ENCODE measurements around the gene ARHGAP31. TPM values are rescaled to one million over a fixed set of nuclear protein-coding genes. Genes with fewer than 3 reads are reported as not detected.
"Not testable (repeated sequence)": the region's sequence is repeated elsewhere in the genome, so short reads cannot be mapped to it uniquely, and the experiment has no call there.

ARHGAP31 gene
- total and polyA plus RNA-seq, 5 donors: 14.6 to 52.3 (median 45.1) TPM

- DNase-seq (no peak), ATAC-seq (no peak)
- intact Hi-C loops (cut with DNase I): no loop called here
- 92% methylated on average over 2 of the region's 2 CpGs for WGBS
- no peaks in the 10 kb centered on the region for H3K9me3 ChIP-seq (ENCODE audit: control insufficient read depth, low read length)
- H3K4me1 ChIP-seq (ENCODE audit: control insufficient read depth, insufficient read depth, low read length): peaks cover 15% of the 10 kb centered on the region
- H3K4me3 ChIP-seq (ENCODE audit: low read length): no peak overlapping the region
- H3K27ac ChIP-seq (ENCODE audit: low read length): no peak overlapping the region
- no peaks in the 10 kb centered on the region for H3K27me3 ChIP-seq (ENCODE audit: control insufficient read depth, insufficient read depth)
Observed at GRCh38 chr3:119362010-119362409, 67.8 kb downstream of the ARHGAP31 start.

DNA sequence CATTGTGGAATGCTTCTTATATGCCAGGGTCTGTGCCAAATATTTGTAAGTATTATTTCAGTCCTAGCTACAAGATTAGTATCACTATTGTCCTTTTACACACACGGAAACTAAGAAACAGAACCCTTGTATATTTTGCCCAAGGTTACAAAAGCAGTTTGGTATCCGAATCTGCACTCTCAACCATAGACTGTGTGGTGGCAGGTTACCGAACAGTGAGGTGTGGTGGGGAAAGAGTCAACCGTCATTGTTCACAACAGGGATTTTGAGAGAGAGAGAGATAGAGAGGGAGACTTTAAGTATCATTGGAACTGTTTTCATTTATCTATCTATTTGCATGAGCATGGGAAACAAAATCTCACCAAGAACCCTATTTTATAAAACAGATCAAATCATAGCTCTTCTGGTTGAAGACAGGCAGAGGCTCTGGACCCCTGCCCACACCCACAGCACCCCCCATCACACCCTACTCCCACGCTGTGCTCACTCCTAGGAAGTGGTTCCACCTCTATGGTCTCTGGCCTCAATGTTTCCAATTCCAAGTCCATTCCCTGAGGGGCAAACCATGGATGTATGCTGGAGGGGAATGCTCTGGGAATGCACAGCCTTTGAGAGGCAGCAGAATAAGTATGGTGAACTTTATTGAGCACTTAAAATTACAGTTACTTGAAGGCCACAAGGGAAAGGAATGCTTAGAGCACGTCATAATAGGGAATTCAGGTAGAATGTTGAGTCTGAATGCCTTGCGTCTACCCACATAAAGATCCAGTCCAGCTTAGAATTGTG lies 69.0 kb downstream of the ARHGAP31 start:
- H3K9me3 ChIP-seq (ENCODE audit: control insufficient read depth, low read length): no peaks in the 10 kb centered on the region
- intact Hi-C loops (cut with DNase I): no loop called here
- no peak for DNase-seq
- no peak overlapping the region for H3K4me3 ChIP-seq (ENCODE audit: low read length)
- peaks cover 13% of the 10 kb centered on the region for H3K4me1 ChIP-seq (ENCODE audit: control insufficient read depth, insufficient read depth, low read length)
- no peaks in the 10 kb centered on the region for H3K27me3 ChIP-seq (ENCODE audit: control insufficient read depth, insufficient read depth)
- H3K27ac ChIP-seq (ENCODE audit: low read length): no peak overlapping the region
- 86% methylated on average over 7 of the region's 7 CpGs for WGBS
- ATAC-seq: no peak

DNA sequence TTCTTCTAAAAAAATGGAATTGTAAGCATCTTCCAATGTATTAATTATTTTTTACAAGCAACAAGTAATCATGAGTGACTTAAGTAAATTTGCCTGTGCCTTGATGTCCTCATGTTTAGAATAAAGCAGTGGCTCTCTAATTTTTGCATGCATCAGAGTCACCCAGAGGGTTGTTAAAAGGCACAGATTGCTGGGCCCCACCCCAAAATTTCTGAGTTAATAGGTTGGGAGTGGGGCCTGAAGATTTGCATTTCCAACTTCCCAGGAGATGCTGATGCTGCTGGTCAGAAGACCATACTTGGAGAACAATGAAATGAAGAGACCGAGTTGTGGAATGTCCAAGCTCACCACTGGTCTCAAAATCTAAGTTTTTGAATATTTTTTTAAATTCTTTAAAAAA lies 70.2 kb downstream of the ARHGAP31 start:
- 91% methylated on average over 1 of the region's 1 CpG for WGBS
- no peak overlapping the region for H3K27ac ChIP-seq (ENCODE audit: low read length)
- no peaks in the 10 kb centered on the region for H3K27me3 ChIP-seq (ENCODE audit: control insufficient read depth, insufficient read depth)
- intact Hi-C loops (cut with DNase I): no loop called here
- no peak for DNase-seq
- no peaks in the 10 kb centered on the region for H3K9me3 ChIP-seq (ENCODE audit: control insufficient read depth, low read length)
- no peak overlapping the region for H3K4me3 ChIP-seq (ENCODE audit: low read length)
- ATAC-seq: no peak
- peaks cover 13% of the 10 kb centered on the region for H3K4me1 ChIP-seq (ENCODE audit: control insufficient read depth, insufficient read depth, low read length)

- H3K27me3 ChIP-seq (ENCODE audit: control insufficient read depth, insufficient read depth): no peaks in the 10 kb centered on the region
- DNase-seq (no peak), ATAC-seq (peak in 1 of 2 donors; percentile 13)
- H3K27ac ChIP-seq (ENCODE audit: low read length): no peak overlapping the region
- no peaks in the 10 kb centered on the region for H3K9me3 ChIP-seq (ENCODE audit: control insufficient read depth, low read length)
- H3K4me3 ChIP-seq (ENCODE audit: low read length): no peak overlapping the region
- intact Hi-C loops (cut with DNase I): no loop called here
- WGBS: 39% methylated on average over 3 of the region's 3 CpGs
- peaks cover 6% of the 10 kb centered on the region for H3K4me1 ChIP-seq (ENCODE audit: control insufficient read depth, insufficient read depth, low read length)
Observed at GRCh38 chr3:119365418-119365817, 71.2 kb downstream of the ARHGAP31 start.

- no peak for ATAC-seq
- H3K4me3 ChIP-seq (ENCODE audit: low read length): no peak overlapping the region
- 96% methylated on average over 2 of the region's 2 CpGs for WGBS
- peaks cover 2% of the 10 kb centered on the region for H3K4me1 ChIP-seq (ENCODE audit: control insufficient read depth, insufficient read depth, low read length)
- intact Hi-C loops (cut with DNase I): no loop called here
- H3K27ac ChIP-seq (ENCODE audit: low read length): no peak overlapping the region
- no peaks in the 10 kb centered on the region for H3K27me3 ChIP-seq (ENCODE audit: control insufficient read depth, insufficient read depth)
- H3K9me3 ChIP-seq (ENCODE audit: control insufficient read depth, low read length): no peaks in the 10 kb centered on the region
- DNase-seq: no peak
Observed at GRCh38 chr3:119367000-119367399, 72.8 kb downstream of the ARHGAP31 start.

DNA sequence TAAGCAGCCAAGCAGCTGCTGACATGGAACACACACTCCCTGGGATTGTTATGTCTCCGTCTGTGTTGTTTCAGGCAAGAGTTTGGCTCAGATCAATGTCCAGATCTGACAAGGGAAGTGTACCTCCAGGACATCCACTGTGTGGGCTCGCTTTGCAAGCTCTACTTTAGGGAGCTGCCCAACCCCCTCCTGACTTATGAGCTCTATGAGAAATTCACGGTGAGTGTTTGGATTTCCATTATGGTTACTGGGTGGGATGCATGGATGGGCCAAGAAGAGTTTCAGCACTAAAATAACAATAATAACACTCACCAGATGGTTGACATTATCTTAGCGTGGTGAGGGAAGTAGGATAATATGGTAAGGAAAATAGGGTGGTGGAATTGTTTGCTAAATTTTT lies 74.1 kb downstream of the ARHGAP31 start:
- ATAC-seq (peak in 1 of 2 donors; percentile 82), DNase-seq (no peak)
- H3K27ac ChIP-seq (ENCODE audit: low read length): no peak overlapping the region
- no peaks in the 10 kb centered on the region for H3K9me3 ChIP-seq (ENCODE audit: control insufficient read depth, low read length)
- peaks cover 1% of the 10 kb centered on the region for H3K4me1 ChIP-seq (ENCODE audit: control insufficient read depth, insufficient read depth, low read length)
- 85% methylated on average over 4 of the region's 4 CpGs for WGBS
- H3K27me3 ChIP-seq (ENCODE audit: control insufficient read depth, insufficient read depth): no peaks in the 10 kb centered on the region
- no peak overlapping the region for H3K4me3 ChIP-seq (ENCODE audit: low read length)
- intact Hi-C loops (cut with DNase I): no loop called here

GRCh38 chr3:119371786-119372185 lies 77.6 kb downstream of the ARHGAP31 start:
- H3K4me3 ChIP-seq (ENCODE audit: low read length); H3K4me1 ChIP-seq (ENCODE audit: control insufficient read depth, insufficient read depth, low read length); DNase-seq; ATAC-seq; H3K27me3 ChIP-seq (ENCODE audit: control insufficient read depth, insufficient read depth); H3K27ac ChIP-seq (ENCODE audit: low read length); intact Hi-C loops (cut with DNase I); H3K9me3 ChIP-seq (ENCODE audit: control insufficient read depth, low read length): not testable (repeated sequence)
- 96% methylated on average over 6 of the region's 6 CpGs for WGBS

GRCh38 chr3:119375106-119375505 lies 80.9 kb downstream of the ARHGAP31 start:
- WGBS: 80% methylated on average over 7 of the region's 7 CpGs
- Histone ChIP-seq H3K4me3 (ENCODE audit: low read length) (no peak overlapping the region), H3K27me3 (ENCODE audit: control insufficient read depth, insufficient read depth) (no peaks in the 10 kb centered on the region), H3K27ac (ENCODE audit: low read length) (no peak overlapping the region), H3K9me3 (ENCODE audit: control insufficient read depth, low read length) (no peaks in the 10 kb centered on the region), H3K4me1 (ENCODE audit: control insufficient read depth, insufficient read depth, low read length) (no peaks in the 10 kb centered on the region)
- DNase-seq: no peak
- intact Hi-C loops (cut with DNase I): no loop called here
- peak in 1 of 2 donors; percentile 25 for ATAC-seq

- no peak for DNase-seq
- no peak overlapping the region for H3K4me3 ChIP-seq (ENCODE audit: low read length)
- H3K27ac ChIP-seq (ENCODE audit: low read length): no peak overlapping the region
- H3K9me3 ChIP-seq (ENCODE audit: control insufficient read depth, low read length): no peaks in the 10 kb centered on the region
- WGBS: 95% methylated on average over 4 of the region's 4 CpGs
- no peaks in the 10 kb centered on the region for H3K4me1 ChIP-seq (ENCODE audit: control insufficient read depth, insufficient read depth, low read length)
- no peak for ATAC-seq
- intact Hi-C loops (cut with DNase I): no loop called here
- no peaks in the 10 kb centered on the region for H3K27me3 ChIP-seq (ENCODE audit: control insufficient read depth, insufficient read depth)
Observed at GRCh38 chr3:119375510-119375909, 81.3 kb downstream of the ARHGAP31 start.

DNA sequence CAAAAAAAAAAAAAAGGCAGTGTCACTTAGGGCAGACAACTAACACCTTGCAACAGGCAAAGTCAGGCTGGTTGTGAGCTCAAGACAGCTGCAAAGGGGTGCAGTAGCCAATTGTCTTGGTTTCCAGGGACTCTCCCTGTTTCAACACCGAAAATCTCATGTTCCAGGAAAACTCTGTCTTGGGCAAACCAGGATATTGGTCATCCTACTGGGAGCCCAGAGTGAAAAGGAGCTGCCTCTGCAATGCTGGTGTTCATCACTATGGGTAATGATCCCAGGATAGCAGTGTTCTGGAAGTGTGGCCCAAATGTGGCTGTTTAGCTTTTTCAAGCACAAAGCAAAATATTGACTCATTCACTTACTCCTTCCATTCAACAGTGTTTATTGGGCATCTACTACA lies 82.6 kb downstream of the ARHGAP31 start:
- H3K4me3 ChIP-seq (ENCODE audit: low read length): no peak overlapping the region
- no peak for DNase-seq
- H3K9me3 ChIP-seq (ENCODE audit: control insufficient read depth, low read length): no peaks in the 10 kb centered on the region
- WGBS: 89% methylated on average over 1 of the region's 1 CpG
- H3K27ac ChIP-seq (ENCODE audit: low read length): no peak overlapping the region
- H3K4me1 ChIP-seq (ENCODE audit: control insufficient read depth, insufficient read depth, low read length): no peaks in the 10 kb centered on the region
- no peak for ATAC-seq
- intact Hi-C loops (cut with DNase I): no loop called here
- no peaks in the 10 kb centered on the region for H3K27me3 ChIP-seq (ENCODE audit: control insufficient read depth, insufficient read depth)

DNA sequence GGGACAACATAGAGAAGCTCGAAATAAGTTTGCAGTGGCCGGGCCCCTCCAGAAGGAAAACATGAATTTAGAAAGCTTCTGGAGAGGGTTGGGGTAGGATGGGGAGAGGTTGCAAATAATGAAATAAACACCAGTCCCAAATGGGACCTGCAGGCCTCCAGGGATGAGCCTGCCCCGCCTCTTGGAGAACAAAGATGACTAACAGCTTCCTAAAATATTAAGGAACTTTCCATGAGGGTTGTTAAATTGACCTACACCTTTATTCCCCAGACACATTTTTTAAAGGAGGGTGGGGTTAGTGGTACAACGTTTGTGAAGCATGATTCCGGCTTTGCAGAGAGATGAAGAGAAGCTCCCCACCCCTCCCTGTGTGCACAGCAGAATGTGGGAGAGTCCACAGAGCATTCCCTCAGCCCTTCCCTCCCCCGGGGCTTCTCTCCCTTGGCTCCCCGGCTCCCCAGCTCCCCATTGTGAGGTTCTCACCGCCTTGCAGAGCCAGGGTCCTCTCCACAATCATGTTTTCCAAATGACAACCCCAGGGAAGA lies 84.1 kb downstream of the ARHGAP31 start:
- DNase-seq: no peak
- Histone ChIP-seq H3K9me3 (ENCODE audit: control insufficient read depth, low read length) (no peaks in the 10 kb centered on the region), H3K4me3 (ENCODE audit: low read length) (no peak overlapping the region), H3K27ac (ENCODE audit: low read length) (no peak overlapping the region), H3K27me3 (ENCODE audit: control insufficient read depth, insufficient read depth) (no peaks in the 10 kb centered on the region), H3K4me1 (ENCODE audit: control insufficient read depth, insufficient read depth, low read length) (no peaks in the 10 kb centered on the region)
- WGBS: 79% methylated on average over 8 of the region's 8 CpGs
- intact Hi-C loops (cut with DNase I): no loop called here
- ATAC-seq: peak in 1 of 2 donors; percentile 32

All from right cardiac atrium (tissue), 5 donors.